Measurements from ENCODE around the gene ADCY9.
"Not testable (repeated sequence)": the region's sequence is repeated elsewhere in the genome, so short reads cannot be mapped to it uniquely, and the experiment has no call there.

The ADCY9 gene

GRCh38 chr16:3959148-3959547 lies 157.1 kb downstream of the ADCY9 start:
- no peak for DNase-seq (ENCODE audit: extremely low read depth in 1 of 2, low read depth in 1 of 2)

DNA sequence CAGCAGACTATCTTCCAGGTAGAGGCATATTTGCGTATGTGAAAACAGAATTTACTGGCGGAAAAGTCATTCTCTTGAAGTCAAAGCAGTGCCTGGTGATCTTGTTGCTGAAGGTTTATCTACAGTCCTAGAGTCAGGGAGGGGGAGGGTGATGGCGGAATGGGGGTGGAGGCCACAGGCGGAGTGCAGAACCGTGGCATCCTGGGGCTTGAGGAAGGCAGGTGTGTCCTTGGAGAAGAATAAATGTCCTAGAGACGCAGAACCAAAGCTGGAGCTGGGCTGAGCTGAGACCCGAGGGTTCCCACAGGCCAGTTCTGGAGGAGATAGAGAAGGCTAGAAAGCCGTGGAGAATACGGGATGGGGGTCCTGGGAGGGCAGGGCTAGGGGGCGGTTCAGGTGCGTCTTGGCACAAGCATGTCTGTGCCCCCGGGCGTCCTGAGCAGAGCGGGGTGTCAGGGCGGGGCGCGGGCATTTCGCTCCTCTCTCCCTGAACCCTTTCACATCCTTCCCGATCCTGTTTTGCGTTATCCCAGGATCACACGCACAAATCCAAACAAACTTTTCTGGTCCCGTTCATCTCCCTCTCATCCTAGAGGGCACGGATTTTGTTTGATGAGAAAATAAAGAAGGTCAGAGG lies 158.8 kb downstream of the ADCY9 start:
- no peak for DNase-seq (ENCODE audit: extremely low read depth in 1 of 2, low read depth in 1 of 2)

GRCh38 chr16:3954411-3954921 lies 161.8 kb downstream of the ADCY9 start:
- DNase-seq (ENCODE audit: extremely low read depth in 1 of 2, low read depth in 1 of 2), result no peak

DNA sequence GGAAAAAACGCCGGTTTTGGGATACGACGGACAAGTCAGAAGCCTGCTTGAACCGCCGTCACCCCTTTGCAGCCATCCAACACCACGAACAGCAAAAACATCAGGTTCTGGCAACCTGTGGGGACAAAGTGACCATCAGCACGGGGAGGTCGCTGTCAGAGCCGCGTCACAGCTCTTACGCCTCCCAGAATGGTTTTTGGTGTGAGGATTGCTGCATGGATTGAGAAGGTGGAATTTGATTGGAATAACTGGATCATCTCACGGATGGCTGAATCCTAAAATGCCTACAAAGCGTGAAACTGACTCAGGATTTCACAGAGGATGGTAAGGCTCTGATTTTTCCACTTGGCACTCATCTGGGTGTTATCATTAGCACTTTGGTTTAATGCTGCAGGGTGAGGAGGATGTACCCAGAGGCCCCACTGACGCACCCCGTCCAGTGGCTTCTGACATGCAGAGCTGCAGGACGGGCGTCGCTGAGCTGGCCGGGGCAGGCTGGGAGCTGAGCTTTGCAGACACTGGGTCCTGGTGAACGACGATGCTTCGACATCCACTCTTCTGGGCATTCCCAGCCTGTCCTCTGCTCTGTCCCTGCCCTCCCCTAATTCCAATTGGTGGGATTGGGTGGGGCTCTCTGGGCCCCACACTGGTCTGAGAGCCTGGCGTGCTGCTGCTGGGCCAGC lies 162.4 kb downstream of the ADCY9 start:
- DNase-seq (ENCODE audit: extremely low read depth in 1 of 2, low read depth in 1 of 2), result no peak

GRCh38 chr16:3952737-3953131 lies 163.5 kb downstream of the ADCY9 start:
- DNase-seq (ENCODE audit: extremely low read depth in 1 of 2, low read depth in 1 of 2), result no peak

DNA sequence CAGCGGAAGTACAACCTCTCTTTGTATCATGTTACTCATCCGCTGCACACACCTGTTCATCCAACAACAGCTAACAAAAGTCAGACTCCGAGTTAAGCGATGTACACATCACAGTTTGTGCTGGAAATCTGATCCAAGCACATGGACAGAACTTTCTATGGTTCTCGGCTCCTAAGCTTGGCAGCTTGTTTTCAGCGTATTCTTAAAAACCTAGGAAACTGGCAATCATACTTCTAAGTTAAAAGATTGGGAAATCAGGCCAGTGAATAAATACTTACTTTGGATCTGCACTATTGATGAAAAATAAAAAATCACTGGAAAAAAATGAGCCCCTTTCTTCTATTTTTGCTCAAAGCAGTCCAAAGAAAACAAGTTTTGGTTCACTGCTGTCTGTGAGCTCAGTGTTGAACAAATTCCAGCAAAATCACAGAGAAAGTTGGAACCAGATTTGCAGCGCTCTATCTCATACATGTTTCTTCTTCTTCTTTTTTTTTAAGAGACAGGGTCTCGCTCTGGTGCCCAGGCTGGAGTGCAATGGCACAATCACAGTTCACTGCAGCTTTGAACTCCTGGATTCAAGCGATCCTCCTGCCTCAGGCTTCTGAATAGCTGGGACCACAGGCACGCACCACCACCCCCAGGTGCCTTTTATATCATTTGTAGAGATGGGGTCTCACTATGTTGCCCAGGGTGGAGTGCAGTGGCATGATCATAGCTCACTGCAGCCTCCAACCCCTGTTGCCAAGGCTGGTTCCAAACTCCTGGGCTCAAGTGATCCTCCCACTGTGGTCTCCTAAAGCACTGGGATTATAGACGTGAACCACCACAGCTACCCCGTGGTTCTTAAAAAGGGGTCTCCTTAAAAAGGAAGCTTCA lies 164.1 kb downstream of the ADCY9 start:
- DNase-seq (ENCODE audit: extremely low read depth in 1 of 2, low read depth in 1 of 2), result no peak

- DNase-seq (ENCODE audit: extremely low read depth in 1 of 2, low read depth in 1 of 2), result not testable (repeated sequence)
Observed at GRCh38 chr16:3951380-3951779, 164.9 kb downstream of the ADCY9 start.

DNA sequence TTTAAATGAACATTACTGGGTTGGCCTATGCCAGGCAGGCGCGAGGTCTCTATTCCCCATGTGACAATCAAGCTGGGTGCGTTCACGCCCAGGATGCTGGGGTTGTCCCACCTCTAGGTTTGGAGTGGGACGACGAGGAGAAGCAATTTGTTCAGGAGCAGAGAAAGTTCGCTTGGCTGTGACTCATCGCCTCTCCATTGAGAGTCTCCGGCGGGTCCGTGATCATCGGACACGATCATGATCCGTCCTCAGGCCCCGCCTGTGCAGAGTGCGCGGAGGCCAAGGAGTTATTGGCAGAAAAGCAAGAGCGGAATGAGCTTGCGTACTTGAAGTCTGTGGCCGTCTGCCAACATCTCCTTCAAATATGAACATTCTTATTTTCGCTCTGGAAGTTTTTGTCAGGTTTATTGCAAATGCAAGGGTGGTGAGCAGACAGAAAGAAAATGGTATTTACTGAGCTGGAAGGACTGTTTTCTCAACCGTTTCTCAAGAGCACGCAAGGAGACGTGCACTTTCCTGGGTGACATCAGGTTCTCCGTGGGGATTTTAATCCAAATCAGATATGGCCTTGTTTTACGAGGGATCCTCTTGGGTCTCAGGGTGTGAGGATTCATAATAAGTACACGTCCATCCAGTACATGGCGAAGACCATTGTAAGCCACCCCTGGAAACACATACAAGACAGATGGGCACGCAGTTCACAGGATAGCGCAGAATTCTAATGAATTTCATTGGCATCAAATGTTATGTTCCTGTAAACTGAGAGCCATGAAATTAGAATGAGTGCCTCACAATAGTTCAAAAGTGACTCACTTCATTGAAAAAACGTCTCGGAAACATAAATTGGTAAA lies 165.7 kb downstream of the ADCY9 start:
- no peak for DNase-seq (ENCODE audit: extremely low read depth in 1 of 2, low read depth in 1 of 2)

- DNase-seq (ENCODE audit: extremely low read depth in 1 of 2, low read depth in 1 of 2), result no peak
Observed at GRCh38 chr16:3949946-3950342, 166.3 kb downstream of the ADCY9 start.

DNA sequence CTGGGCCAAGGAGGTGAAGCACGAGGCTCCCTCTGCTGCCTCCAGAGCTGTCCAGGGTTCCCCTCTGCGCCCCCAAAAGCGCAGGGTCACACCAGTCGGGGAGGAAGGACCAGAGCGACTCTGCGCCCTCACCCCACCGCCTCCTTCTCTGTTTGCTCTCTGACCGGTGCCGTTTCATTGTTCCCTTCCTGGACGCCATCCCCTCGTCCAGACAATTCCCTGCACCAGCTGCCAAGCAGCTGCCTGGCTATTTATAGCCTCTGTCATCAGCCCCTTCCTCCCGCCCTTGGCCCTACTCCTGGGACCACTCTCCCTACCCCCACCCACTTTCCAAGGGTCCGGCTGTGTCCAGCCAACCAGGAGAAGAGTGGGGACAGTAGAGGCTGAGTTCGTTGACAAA lies 167.0 kb downstream of the ADCY9 start:
- DNase-seq (ENCODE audit: extremely low read depth in 1 of 2, low read depth in 1 of 2), result no peak

DNA sequence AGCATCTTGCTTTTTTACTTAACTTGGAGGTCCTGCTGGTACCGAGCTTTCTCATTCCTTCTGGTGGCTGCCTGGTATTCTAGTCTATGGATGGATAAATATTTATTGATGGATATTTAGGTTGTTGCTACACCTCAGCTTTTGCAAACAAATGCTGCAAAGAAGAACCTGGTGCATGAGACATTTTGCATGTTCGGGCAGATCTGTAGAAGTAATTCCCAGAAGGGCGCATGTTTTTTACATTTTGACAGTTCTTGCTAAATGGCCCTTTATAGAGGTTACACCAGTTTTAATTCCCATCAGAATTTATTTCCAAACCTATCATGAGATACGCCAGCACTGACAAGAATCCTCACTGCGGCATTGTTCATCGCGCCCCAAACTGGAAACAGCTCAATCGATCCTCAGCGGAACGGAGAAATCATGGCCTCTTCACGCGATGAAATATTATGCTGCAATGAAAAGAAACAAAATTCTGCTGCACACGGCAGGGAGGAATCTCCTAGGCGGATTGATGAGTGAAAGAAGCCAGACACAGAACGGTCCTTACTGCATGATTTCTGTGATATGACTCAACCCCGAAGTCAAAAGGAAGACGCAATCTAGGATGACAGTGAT lies 167.8 kb downstream of the ADCY9 start:
- no peak for DNase-seq (ENCODE audit: extremely low read depth in 1 of 2, low read depth in 1 of 2)

DNA sequence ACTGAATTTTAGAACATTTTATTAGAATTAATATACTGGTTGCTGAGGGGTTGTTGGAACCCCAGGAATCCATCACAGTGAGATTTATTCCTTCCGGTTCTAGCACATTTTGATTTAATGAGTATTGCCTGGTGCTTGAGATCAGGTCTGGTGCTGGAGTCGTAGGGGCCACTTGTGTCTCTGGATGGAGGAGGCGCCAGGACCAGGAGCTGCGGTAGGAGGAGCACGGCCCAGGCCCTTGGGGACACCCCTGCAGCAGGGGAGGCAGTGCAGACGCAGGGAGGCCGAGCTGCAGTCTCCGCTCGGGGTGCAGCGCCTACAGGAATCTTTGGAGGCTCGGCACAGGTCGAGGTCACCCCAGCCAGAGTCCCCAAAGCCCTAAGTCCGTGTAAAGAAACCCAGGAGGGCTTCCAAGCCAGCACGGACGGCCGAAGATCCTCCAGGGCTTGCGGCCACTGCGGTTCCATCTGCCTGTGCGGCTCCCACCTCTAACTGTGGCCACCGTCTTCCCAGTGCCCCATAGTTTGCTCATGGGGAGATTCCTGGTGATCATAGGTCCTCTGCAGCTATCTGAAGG lies 169.6 kb downstream of the ADCY9 start:
- no peak for DNase-seq (ENCODE audit: extremely low read depth in 1 of 2, low read depth in 1 of 2)

- no peak for DNase-seq (ENCODE audit: extremely low read depth in 1 of 2, low read depth in 1 of 2)
Observed at GRCh38 chr16:3945751-3946603, 170.3 kb downstream of the ADCY9 start.

GRCh38 chr16:3944457-3944856 lies 171.8 kb downstream of the ADCY9 start:
- not testable (repeated sequence) for DNase-seq (ENCODE audit: extremely low read depth in 1 of 2, low read depth in 1 of 2)

DNA sequence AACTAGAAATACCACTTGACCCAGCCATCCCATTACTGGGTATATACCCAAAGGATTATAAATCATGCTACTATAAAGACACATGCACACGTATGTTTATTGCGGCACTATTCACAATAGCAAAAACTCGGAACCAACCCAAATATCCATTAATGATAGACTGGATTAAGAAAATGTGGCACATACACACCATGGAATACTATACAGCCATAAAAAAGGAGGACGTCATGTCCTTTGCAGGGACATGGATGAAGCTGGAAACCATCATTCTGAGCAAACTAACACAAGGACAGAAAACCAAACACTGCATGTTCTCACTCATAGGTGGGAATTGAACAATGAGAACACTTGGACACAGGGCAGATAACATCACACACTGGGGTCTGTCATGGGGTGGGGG lies 174.1 kb downstream of the ADCY9 start:
- DNase-seq (ENCODE audit: extremely low read depth in 1 of 2, low read depth in 1 of 2), result not testable (repeated sequence)

- DNase-seq (ENCODE audit: extremely low read depth in 1 of 2, low read depth in 1 of 2), result peak; percentile 13 to 59
Observed at GRCh38 chr16:3938843-3939624, 177.2 kb downstream of the ADCY9 start.

GRCh38 chr16:3938471-3938842 lies 177.8 kb downstream of the ADCY9 start:
- DNase-seq (ENCODE audit: extremely low read depth in 1 of 2, low read depth in 1 of 2), result no peak
